Measurements from ENCODE around the gene DNAL4. TPM values are rescaled to one million over a fixed set of nuclear protein-coding genes. Genes with fewer than 3 reads are reported as not detected.

Gene DNAL4
- polyA plus RNA-seq, 2 of the 4 experiments (the other 2 are of a cell fraction) = 7.7 to 9.8 TPM

GRCh38 chr22:38751422-38752346, 42.3 kb downstream of the DNAL4 start:
- ATAC-seq (no peak), FAIRE-seq (no peak), DNase-seq (ENCODE audit: low read depth in 1 of 2, low spot score in 1 of 2) (no peak)
- 86% methylated on average over 15 of the region's 24 CpGs for WGBS (ENCODE audit: missing lambda C conversion rate)
- H3K9me3 ChIP-seq = no peaks in the 10 kb centered on the region
- no peak overlapping the region for H3K4me3 ChIP-seq
- CTCF ChIA-PET = interaction anchor here (0.5 to 2.2 kb wide), 5 partner anchors 17 to 253 kb away, joined by 3 to 6 read pairs (median 4); no protein-coding TSS in a partner anchor
- TF ChIP-seq ESRRA (IDR thresholded peaks at IDR 0.05; ENCODE audit: borderline replicate concordance, low read length) = no peak
- TF ChIP-seq TFCP2L1 (CRISPR knock-in tag; IDR thresholded peaks at IDR 0.05) = no peak
- no peak for TF ChIP-seq ZFP36 (IDR thresholded peaks at IDR 0.05; ENCODE audit: borderline replicate concordance, partially characterized antibody)
- TF ChIP-seq RFX5 (IDR thresholded peaks at IDR 0.05) = no peak
- no peak for TF ChIP-seq NPAS2 (CRISPR knock-in tag; IDR thresholded peaks at IDR 0.05; ENCODE audit: borderline replicate concordance)
- no peak for TF ChIP-seq RARB (CRISPR knock-in tag; IDR thresholded peaks at IDR 0.05)
- TF ChIP-seq, protein P1, sequence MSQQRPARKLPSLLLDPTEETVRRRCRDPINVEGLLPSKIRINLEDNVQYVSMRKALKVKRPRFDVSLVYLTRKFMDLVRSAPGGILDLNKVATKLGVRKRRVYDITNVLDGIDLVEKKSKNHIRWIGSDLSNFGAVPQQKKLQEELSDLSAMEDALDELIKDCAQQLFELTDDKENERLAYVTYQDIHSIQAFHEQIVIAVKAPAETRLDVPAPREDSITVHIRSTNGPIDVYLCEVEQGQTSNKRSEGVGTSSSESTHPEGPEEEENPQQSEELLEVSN (IDR thresholded peaks at IDR 0.05; ENCODE audit: borderline replicate concordance, low read depth) = no peak
- no peak for TF ChIP-seq BCL3 (IDR thresholded peaks at IDR 0.05)
- no peak for TF ChIP-seq HEYL (CRISPR knock-in tag; IDR thresholded peaks at IDR 0.05)
- TF ChIP-seq CBX8 (IDR thresholded peaks at IDR 0.05) = no peak
- POLR2A ChIA-PET = no interaction called here
- H3K27ac ChIP-seq = no peak overlapping the region
- no peak overlapping the region for H3K4me2 ChIP-seq
- H3K4me1 ChIP-seq = peaks cover 15% of the 10 kb centered on the region

GRCh38 chr22:38751066-38751421, 42.9 kb downstream of the DNAL4 start:
- no peak for ATAC-seq

More at GRCh38 chr22:38751066-38751421, 42.9 kb downstream of the DNAL4 start:
- H3K4me1 ChIP-seq = peaks cover 12% of the 10 kb centered on the region
- ChIA-PET POLR2A (no interaction called here), CTCF (interaction anchor here (0.5 to 2.2 kb wide), 5 partner anchors 17 to 254 kb away, joined by 3 to 6 read pairs (median 5); no protein-coding TSS in a partner anchor)
- no peak overlapping the region for H3K27ac ChIP-seq
- no peak overlapping the region for H3K4me2 ChIP-seq
- no peaks in the 10 kb centered on the region for H3K9me3 ChIP-seq
- no peak for FAIRE-seq
- no peak for TF ChIP-seq ZFP36 (IDR thresholded peaks at IDR 0.05; ENCODE audit: borderline replicate concordance, partially characterized antibody)
- TF ChIP-seq REST (IDR thresholded peaks at IDR 0.05) = no peak
- TF ChIP-seq HOXB5 (CRISPR knock-in tag; IDR thresholded peaks at IDR 0.05) = no peak
- no peak for TF ChIP-seq POLR2AphosphoS2 (conservative IDR thresholded peaks at IDR 0.05; ENCODE audit: low read length)
- no peak for TF ChIP-seq CEBPB (IDR thresholded peaks at IDR 0.05)
- TF ChIP-seq RAD21 (conservative IDR thresholded peaks at IDR 0.05 in 1 of 2, IDR thresholded peaks at IDR 0.05 in 1 of 2) = no peak
- no peak for TF ChIP-seq POLR2A (IDR thresholded peaks at IDR 0.05; ENCODE audit: low read length)
- no peak for TF ChIP-seq GATA3 (IDR thresholded peaks at IDR 0.05; ENCODE audit: borderline replicate concordance)
- no peak for DNase-seq (ENCODE audit: low read depth in 1 of 2, low spot score in 1 of 2)
- 83% methylated on average over 7 of the region's 12 CpGs for WGBS (ENCODE audit: missing lambda C conversion rate)
- no peak overlapping the region for H3K4me3 ChIP-seq
